Activated CD4-positive, alpha-beta T cell treated with anti-CD3 and anti-CD28 coated beads, Interleukin-2, amount 10 ng/mL, durations not matched to agents 24 days and 14 days (primary cell): Measurements from ENCODE around the gene EFNB3. TPM values are rescaled to one million over a fixed set of nuclear protein-coding genes. Genes with fewer than 3 reads are reported as not detected.

Experiments used
- DNase-seq: peaks from one replicate; pipeline ENCODE4 v3.0.0; 2022
- H3K27ac Mint-ChIP-seq: one replicate; pipeline ENCODE4 v1.8.0; 2022; ENCODE audit warnings: mild to moderate bottlenecking, mixed read lengths
- H3K27me3 Mint-ChIP-seq: one replicate; pipeline ENCODE4 v1.8.0; 2022; ENCODE audit warnings: mixed read lengths
- H3K36me3 Mint-ChIP-seq: one replicate; pipeline ENCODE4 v1.8.0; 2022; ENCODE audit warnings: low read depth, mild to moderate bottlenecking, mixed read lengths
- H3K4me1 Mint-ChIP-seq: one replicate; pipeline ENCODE4 v1.8.0; 2021; ENCODE audit warnings: mixed read lengths
- H3K4me3 Mint-ChIP-seq: one replicate; pipeline ENCODE4 v1.8.0; 2022; ENCODE audit warnings: mild to moderate bottlenecking, moderate library complexity, mixed read lengths
- H3K9me3 Mint-ChIP-seq: one replicate; pipeline ENCODE4 v1.8.0; 2021; ENCODE audit warnings: mixed read lengths
- intact Hi-C: fragments of 100-400 bp; cut with micrococcal nuclease; formaldehyde crosslinking; loops from one replicate; pipeline ENCODE4 v1.15.1; 2023
- total RNA-seq: library from RNA; stranded (reverse); gene quantifications from 2 replicates; pipeline ENCODE4 v1.2.3, GENCODE V29; 2022

EFNB3 gene
- total RNA-seq, 1 donor from 2014 or later = not detected

GRCh38 chr17:7687072-7687907 is 17.7 kb upstream of the EFNB3 start, which contains the start of gene TP53:
Gene TP53 (minus strand): TSS chr17:7687490. CDS start chr17:7676594, 10,896 bp downstream.
- intact Hi-C loops = loop anchor here (1.0 to 10.0 kb wide), 10 partner anchors 55 to 468 kb away; partner anchors contain the start of genes CHD3, CNTROB, CTDNEP1 and ELP5
- Mint-ChIP-seq H3K36me3 (peaks cover 35% of the 10 kb centered on the region), H3K9me3 (no peaks in the 10 kb centered on the region), H3K4me1 (peaks cover 28% of the 10 kb centered on the region), H3K4me3 (peak within 1 kb of the TSS; percentile 93), H3K27me3 (no peaks in the 10 kb centered on the region), H3K27ac (peak within 1 kb of the TSS; percentile 97)
- DNase-seq = peak; percentile 97

DNA sequence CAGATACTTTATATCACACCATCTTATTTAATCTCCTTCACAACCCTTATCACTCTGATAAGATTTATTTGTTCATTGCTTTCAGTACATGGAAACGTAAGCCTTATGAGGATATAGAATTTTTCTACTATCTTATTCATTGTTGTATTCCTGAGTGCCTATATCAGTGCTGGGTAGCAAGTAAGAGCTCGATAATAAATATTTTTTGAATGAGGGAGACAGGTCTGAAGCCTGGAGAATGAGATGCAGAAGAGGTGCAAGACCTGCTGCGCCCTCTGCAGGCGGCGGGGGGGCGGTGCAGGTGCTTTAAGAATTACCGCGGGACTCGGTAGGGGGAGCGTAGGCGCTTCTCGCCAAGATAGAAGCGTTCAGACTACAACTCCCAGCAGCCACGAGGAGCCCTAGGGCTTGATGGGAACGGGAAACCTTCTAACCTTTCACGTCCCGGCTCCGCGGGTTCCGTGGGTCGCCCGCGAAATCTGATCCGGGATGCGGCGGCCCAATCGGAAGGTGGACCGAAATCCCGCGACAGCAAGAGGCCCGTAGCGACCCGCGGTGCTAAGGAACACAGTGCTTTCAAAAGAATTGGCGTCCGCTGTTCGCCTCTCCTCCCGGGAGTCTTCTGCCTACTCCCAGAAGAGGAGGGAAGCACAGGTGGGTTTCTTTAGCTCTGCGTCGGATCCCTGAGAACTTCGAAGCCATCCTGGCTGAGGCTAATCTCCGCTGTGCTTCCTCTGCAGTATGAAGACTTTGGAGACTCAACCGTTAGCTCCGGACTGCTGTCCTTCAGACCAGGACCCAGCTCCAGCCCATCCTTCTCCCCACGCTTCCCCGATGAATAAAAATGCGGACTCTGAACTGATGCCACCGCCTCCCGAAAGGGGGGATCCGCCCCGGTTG is 16.8 kb upstream of the EFNB3 start, which contains the start of gene WRAP53:
Gene WRAP53 (plus strand): TSS at position 570 of the 900 bp plus-strand sequence. CDS start 172 bp downstream, at position 742.
- Mint-ChIP-seq H3K27me3 (no peaks in the 10 kb centered on the region), H3K27ac (peak within 1 kb of the TSS; percentile 97), H3K36me3 (peaks cover 33% of the 10 kb centered on the region), H3K4me3 (peak within 1 kb of the TSS; percentile 93), H3K4me1 (peaks cover 24% of the 10 kb centered on the region), H3K9me3 (no peaks in the 10 kb centered on the region)
- intact Hi-C loops = loop anchor here (1.0 to 10.0 kb wide), 14 partner anchors 29 to 467 kb away; partner anchors contain the start of genes CHD3, CNTROB, CTDNEP1 and DNAH2
- peak; percentile 99 for DNase-seq

- peaks cover 36% of the 10 kb centered on the region for H3K36me3 Mint-ChIP-seq
- H3K9me3 Mint-ChIP-seq = no peaks in the 10 kb centered on the region
- intact Hi-C loops = loop anchor here (1.0 to 10.0 kb wide), 9 partner anchors 28 to 466 kb away; partner anchors contain the start of genes CHD3, CNTROB, CTDNEP1 and DNAH2
- H3K27me3 Mint-ChIP-seq = no peaks in the 10 kb centered on the region
- H3K4me1 Mint-ChIP-seq = peaks cover 24% of the 10 kb centered on the region
- DNase-seq = peak; percentile 63
- H3K27ac Mint-ChIP-seq = peak overlapping the region; percentile 97
- H3K4me3 Mint-ChIP-seq = peak overlapping the region; percentile 93
Observed at GRCh38 chr17:7688808-7689316, 16.1 kb upstream of the EFNB3 start.

DNA sequence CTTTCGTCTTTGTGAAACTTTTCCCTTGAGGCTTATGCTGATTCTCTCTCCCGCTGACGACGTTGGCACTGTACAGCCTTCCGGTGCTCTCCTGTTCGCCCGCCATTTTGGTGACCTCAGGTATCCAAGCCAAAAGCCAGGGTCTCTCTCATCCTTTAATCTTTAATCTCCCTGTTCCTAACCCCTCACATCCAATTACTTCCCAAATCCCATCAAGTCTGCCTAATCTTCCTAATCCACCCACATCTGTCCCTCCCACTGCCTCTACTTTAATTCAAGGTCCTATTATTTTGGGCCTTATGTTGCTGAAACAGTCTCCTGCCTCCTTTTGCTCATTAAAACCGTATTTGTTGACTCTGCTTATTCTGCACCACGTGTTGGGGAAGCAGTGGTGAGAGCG is 9.4 kb upstream of the EFNB3 start:
- Mint-ChIP-seq H3K27me3 (no peaks in the 10 kb centered on the region), H3K36me3 (peaks cover 23% of the 10 kb centered on the region)

DNA sequence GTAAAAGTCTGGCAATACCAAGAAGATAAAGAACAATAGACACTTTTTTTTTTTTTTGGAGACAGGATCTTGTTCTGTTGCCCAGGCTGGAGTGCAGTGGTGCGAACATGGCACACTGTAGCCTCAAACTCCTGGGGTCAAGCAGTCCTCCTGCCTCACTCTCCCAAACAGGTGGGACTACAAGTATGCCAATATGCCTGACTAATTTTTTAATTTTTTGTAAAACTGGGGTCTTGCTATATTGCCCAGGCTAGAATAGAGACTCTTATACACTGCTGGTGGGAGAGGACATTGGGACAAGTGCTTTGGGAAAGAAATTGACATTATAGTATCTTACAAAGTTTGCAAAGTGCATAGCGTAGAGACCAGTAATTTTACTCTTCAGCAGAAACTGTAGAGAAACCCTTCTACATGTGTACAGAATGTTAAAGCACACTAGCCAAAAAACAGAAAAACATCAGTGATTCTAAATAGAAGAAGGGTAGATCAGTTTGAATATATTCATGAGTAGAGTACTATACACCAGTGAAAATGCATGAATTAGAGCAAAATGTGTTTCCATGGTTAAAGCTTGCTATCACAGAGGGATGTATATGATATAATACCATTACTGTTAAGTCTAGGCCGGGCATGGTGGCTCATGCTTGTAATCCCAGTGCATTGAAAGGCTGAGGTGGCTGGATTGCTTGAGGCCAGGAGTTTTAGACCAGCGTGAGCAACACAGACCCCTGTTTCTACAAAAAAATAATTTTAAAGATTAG is 7.0 kb upstream of the EFNB3 start:
- intact Hi-C loops = no loop called here
- H3K36me3 Mint-ChIP-seq = peaks cover 26% of the 10 kb centered on the region
- no peak overlapping the region for H3K4me3 Mint-ChIP-seq
- peaks cover 2% of the 10 kb centered on the region for H3K4me1 Mint-ChIP-seq
- no peaks in the 10 kb centered on the region for H3K27me3 Mint-ChIP-seq
- H3K27ac Mint-ChIP-seq = no peak overlapping the region
- H3K9me3 Mint-ChIP-seq = no peaks in the 10 kb centered on the region
- DNase-seq = no peak

More for the DNA sequence above, 9.4 kb upstream of the EFNB3 start:
- H3K27ac Mint-ChIP-seq = no peak overlapping the region
- intact Hi-C loops = no loop called here
- H3K9me3 Mint-ChIP-seq = no peaks in the 10 kb centered on the region
- DNase-seq = no peak
- peaks cover 2% of the 10 kb centered on the region for H3K4me1 Mint-ChIP-seq
- H3K4me3 Mint-ChIP-seq = no peak overlapping the region

GRCh38 chr17:7700510-7700909 is 4.5 kb upstream of the EFNB3 start:
- peaks cover 24% of the 10 kb centered on the region for H3K36me3 Mint-ChIP-seq
- no peaks in the 10 kb centered on the region for H3K9me3 Mint-ChIP-seq
- intact Hi-C loops = no loop called here
- H3K27me3 Mint-ChIP-seq = peaks cover 16% of the 10 kb centered on the region
- no peak for DNase-seq
- H3K4me1 Mint-ChIP-seq = peaks cover 10% of the 10 kb centered on the region
- H3K4me3 Mint-ChIP-seq = no peak overlapping the region
- no peak overlapping the region for H3K27ac Mint-ChIP-seq

GRCh38 chr17:7701681-7702080 is 3.3 kb upstream of the EFNB3 start:
- Mint-ChIP-seq H3K4me3 (no peak overlapping the region), H3K27me3 (peaks cover 28% of the 10 kb centered on the region), H3K9me3 (no peaks in the 10 kb centered on the region), H3K4me1 (peaks cover 12% of the 10 kb centered on the region), H3K27ac (no peak overlapping the region), H3K36me3 (peaks cover 18% of the 10 kb centered on the region)
- DNase-seq = no peak
- intact Hi-C loops = no loop called here

GRCh38 chr17:7702776-7703175 is 2.2 kb upstream of the EFNB3 start:
- H3K4me3 Mint-ChIP-seq = no peak overlapping the region
- no peaks in the 10 kb centered on the region for H3K9me3 Mint-ChIP-seq
- peaks cover 12% of the 10 kb centered on the region for H3K4me1 Mint-ChIP-seq
- peaks cover 37% of the 10 kb centered on the region for H3K27me3 Mint-ChIP-seq
- no peak for DNase-seq
- peaks cover 18% of the 10 kb centered on the region for H3K36me3 Mint-ChIP-seq
- H3K27ac Mint-ChIP-seq = no peak overlapping the region
- intact Hi-C loops = no loop called here

DNA sequence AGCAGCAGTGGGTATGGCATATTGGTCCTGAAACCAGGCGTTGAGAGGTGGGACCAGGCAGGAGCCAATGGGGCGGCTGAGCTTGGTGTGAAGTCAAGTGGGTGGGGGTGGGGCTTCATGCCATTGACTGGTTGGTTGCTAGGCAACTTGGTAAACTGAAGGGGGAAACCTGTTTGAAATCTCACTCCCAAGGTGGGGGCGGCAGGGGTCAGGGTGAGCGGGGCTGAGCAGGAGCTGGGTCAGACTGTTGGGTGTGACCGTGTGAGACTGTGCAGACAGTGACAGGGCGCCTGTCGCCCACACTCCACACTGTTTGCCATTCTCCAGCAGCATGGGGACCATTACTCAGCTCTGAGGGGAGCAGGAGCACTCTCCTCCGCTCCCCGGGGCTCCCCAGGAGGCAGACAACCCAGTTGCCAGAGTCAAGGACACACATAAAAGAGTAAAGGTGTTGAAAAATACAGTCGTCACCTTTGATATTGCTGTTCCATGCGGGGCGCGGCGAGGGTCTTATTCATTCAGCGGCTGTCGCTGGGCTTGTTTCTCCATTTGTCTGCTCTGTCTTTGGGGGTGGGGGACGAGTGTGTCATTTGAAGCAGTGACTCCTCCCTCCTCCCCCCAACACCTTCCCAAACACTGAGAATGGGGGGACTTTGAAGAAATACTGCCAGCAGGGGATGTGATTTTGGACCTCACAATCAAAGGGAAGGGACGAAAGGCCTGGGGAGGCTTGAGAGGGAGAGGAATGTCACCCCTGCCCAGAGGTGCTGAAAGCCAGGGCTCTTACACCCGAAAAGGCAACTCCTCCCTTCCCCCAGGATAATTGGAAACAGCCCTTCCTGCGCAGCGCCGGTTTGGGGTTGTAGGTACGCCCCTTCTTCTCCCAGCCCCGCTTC is 1.2 kb upstream of the EFNB3 start:
- Mint-ChIP-seq H3K27ac (no peak overlapping the region), H3K9me3 (no peaks in the 10 kb centered on the region), H3K36me3 (peaks cover 16% of the 10 kb centered on the region), H3K4me3 (no peak overlapping the region), H3K27me3 (peaks cover 41% of the 10 kb centered on the region), H3K4me1 (peaks cover 12% of the 10 kb centered on the region)
- DNase-seq = no peak
- intact Hi-C loops = no loop called here

DNA sequence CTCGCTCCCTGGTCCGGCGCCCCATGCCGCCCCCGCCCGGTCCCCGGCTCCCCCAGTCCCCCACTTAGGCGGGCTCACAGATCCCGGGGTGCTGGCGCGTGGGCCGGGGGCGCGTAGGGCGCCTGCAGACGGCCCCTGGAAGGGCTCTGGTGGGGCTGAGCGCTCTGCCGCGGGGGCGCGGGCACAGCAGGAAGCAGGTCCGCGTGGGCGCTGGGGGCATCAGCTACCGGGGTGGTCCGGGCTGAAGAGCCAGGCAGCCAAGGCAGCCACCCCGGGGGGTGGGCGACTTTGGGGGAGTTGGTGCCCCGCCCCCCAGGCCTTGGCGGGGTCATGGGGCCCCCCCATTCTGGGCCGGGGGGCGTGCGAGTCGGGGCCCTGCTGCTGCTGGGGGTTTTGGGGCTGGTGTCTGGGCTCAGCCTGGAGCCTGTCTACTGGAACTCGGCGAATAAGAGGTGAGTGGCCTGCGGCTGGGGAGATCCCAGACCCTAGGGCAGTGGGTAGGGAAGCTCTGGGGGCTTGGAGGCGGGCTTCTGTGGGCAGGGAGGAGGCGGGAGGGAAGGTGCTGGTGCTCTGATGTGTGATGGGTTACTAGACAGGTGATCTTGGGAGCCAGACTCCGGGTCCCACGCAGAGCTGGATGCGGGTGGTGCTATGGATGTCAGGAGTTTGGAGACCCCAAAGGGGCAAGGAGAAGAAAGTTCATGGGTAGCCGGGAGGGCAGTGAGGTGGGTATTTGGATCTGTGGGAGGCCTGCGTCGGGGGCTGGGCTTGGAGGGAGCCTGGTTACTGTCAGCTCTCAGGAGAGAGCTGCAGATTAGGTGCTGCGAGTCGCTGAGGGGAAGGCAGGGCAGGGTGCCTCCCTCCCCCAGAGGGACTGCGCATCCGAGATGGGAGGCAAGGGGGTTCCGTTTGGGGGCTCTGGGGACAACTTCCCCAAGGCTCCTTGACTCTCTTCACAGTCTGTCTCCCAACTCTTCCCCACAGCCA is 560 bp downstream of the EFNB3 start:
- no peak overlapping the region for H3K27ac Mint-ChIP-seq
- DNase-seq = no peak
- intact Hi-C loops = no loop called here
- no peaks in the 10 kb centered on the region for H3K9me3 Mint-ChIP-seq
- peaks cover 19% of the 10 kb centered on the region for H3K4me1 Mint-ChIP-seq
- peak overlapping the region; percentile 51 for H3K4me3 Mint-ChIP-seq
- H3K27me3 Mint-ChIP-seq = peaks cover 41% of the 10 kb centered on the region
- H3K36me3 Mint-ChIP-seq = peaks cover 15% of the 10 kb centered on the region

GRCh38 chr17:7706631-7707354 is 1.8 kb downstream of the EFNB3 start:
- Mint-ChIP-seq H3K36me3 (peaks cover 13% of the 10 kb centered on the region), H3K9me3 (no peaks in the 10 kb centered on the region), H3K4me1 (peaks cover 26% of the 10 kb centered on the region), H3K4me3 (no peak overlapping the region), H3K27me3 (peaks cover 48% of the 10 kb centered on the region), H3K27ac (no peak overlapping the region)
- no peak for DNase-seq
- intact Hi-C loops = no loop called here
